ENCODE data around the gene AADAC.
"Not testable (repeated sequence)": the region's sequence is repeated elsewhere in the genome, so short reads cannot be mapped to it uniquely, and the experiment has no call there.

Gene AADAC

DNA sequence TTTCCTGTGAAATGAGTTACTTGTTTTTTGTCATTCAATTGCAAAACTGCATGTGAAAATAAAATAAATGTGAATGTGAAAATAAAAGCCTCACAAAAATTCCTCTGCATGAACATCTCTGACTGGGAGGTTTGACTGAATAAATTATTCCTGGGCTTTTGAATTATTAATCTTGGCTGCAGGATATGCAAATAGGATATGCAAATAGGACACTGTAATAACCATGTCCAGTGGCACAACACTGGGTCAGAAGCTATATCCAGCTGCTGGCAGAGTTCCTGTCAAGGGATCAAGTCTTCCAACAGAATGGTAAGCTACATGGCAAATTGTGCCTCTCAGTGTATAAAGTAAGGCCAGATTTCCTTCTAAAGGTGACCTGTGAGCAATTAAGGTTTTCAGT, 59.5 kb downstream of the AADAC start, which contains the start of gene SUCNR1:
TSS of gene SUCNR1 (plus strand) at position 246 of the 400 bp plus-strand sequence. CDS start 6,250 bp downstream, outside the sequence.
- DNase-seq (ENCODE audit: low read depth in 1 of 2, low spot score in 1 of 2) = peak in 1 of 2 experiments; percentile 77
- Histone ChIP-seq H3K27ac (replicated peaks) (peak within 1 kb of the TSS; percentile 96), H3K27me3 (ENCODE audit: insufficient read depth, poor library complexity, severe bottlenecking) (no peaks in the 10 kb centered on the region), H3K4me3 (replicated peaks; ENCODE audit: insufficient read depth, low read length) (peak within 1 kb of the TSS; percentile 44)
- TF ChIP-seq GABPA (IDR thresholded peaks at IDR 0.05; ENCODE audit: low read depth) (no peak), POLR2AphosphoS5 (IDR thresholded peaks at IDR 0.05; ENCODE audit: low read depth) (peak; percentile 52; the same call in 1 of the 2 replicates), REST (IDR thresholded peaks at IDR 0.05; ENCODE audit: insufficient replicate concordance, low read depth) (no peak), SPI1 (IDR thresholded peaks at IDR 0.05; ENCODE audit: borderline replicate concordance, low read depth) (no peak)
- TF ChIP-seq, protein P1, sequence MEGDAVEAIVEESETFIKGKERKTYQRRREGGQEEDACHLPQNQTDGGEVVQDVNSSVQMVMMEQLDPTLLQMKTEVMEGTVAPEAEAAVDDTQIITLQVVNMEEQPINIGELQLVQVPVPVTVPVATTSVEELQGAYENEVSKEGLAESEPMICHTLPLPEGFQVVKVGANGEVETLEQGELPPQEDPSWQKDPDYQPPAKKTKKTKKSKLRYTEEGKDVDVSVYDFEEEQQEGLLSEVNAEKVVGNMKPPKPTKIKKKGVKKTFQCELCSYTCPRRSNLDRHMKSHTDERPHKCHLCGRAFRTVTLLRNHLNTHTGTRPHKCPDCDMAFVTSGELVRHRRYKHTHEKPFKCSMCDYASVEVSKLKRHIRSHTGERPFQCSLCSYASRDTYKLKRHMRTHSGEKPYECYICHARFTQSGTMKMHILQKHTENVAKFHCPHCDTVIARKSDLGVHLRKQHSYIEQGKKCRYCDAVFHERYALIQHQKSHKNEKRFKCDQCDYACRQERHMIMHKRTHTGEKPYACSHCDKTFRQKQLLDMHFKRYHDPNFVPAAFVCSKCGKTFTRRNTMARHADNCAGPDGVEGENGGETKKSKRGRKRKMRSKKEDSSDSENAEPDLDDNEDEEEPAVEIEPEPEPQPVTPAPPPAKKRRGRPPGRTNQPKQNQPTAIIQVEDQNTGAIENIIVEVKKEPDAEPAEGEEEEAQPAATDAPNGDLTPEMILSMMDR (IDR thresholded peaks at IDR 0.05; ENCODE audit: insufficient read depth, low read length) = no peak

DNA sequence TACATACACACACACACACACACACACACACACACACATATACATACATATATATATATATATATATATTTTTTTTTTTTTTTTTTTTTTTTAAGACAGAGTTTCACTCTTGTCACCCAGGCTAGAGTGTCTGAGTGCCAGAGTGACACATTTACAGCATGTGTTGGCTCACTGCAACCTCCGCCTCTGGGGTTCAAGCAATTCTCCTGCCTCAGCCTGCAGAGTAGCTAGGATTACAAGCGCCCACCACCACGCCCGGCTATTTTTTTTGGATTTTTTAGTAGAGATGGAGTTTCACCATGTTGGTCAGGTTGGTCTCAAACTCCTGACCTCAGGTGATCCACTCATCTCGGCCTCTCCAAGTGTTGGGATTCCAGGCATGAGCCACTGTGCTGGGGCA, 60.2 kb downstream of the AADAC start:
- not testable (repeated sequence) for H3K27me3 ChIP-seq (ENCODE audit: insufficient read depth, poor library complexity, severe bottlenecking)
- Histone ChIP-seq H3K4me3 (replicated peaks; ENCODE audit: insufficient read depth, low read length) (peak overlapping the region; percentile 44), H3K27ac (replicated peaks) (peak overlapping the region; percentile 96)
- peak in 1 of 2 experiments; percentile 81 for DNase-seq (ENCODE audit: low read depth in 1 of 2, low spot score in 1 of 2)
- TF ChIP-seq POLR2AphosphoS5 (IDR thresholded peaks at IDR 0.05; ENCODE audit: low read depth) = peak; percentile 64; the same call in 1 of the 2 replicates

DNA sequence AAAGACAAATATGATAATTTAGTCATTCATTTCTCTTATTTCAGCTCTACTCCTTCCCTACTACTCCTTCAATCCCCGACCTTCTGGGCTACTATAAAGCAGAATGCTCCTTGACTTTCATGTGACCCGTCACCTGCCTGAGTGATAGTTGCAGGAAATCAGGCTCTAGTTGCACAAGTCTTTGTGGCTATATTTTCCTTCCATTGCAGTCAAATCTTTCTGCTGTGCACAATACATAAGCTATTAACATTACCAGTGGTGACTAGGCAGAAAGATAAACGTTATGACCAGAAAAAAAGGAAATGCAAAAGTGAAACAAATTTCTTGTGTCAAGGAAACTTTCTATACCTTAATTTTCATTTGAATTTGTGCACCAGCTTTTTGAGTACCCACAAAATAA, 61.8 kb downstream of the AADAC start:
- Histone ChIP-seq H3K27me3 (ENCODE audit: insufficient read depth, poor library complexity, severe bottlenecking) (no peaks in the 10 kb centered on the region), H3K4me3 (replicated peaks; ENCODE audit: insufficient read depth, low read length) (peak overlapping the region; percentile 44), H3K27ac (replicated peaks) (peak overlapping the region; percentile 96)
- peak; percentile 88 to 93 for DNase-seq (ENCODE audit: low read depth in 1 of 2, low spot score in 1 of 2)
- TF ChIP-seq REST (IDR thresholded peaks at IDR 0.05; ENCODE audit: insufficient replicate concordance, low read depth) = peak; percentile 58
- TF ChIP-seq SPI1 (IDR thresholded peaks at IDR 0.05; ENCODE audit: borderline replicate concordance, low read depth) = peak; percentile 92
- TF ChIP-seq, protein P1 (IDR thresholded peaks at IDR 0.05; ENCODE audit: insufficient read depth, low read length) = no peak
- peak; percentile 99 for TF ChIP-seq POLR2AphosphoS5 (IDR thresholded peaks at IDR 0.05; ENCODE audit: low read depth)
- peak; percentile 34; the same call in 1 of the 2 replicates for TF ChIP-seq GABPA (IDR thresholded peaks at IDR 0.05; ENCODE audit: low read depth)

- Histone ChIP-seq H3K27ac (replicated peaks) (peak overlapping the region; percentile 96), H3K27me3 (ENCODE audit: insufficient read depth, poor library complexity, severe bottlenecking) (no peaks in the 10 kb centered on the region), H3K4me3 (replicated peaks; ENCODE audit: insufficient read depth, low read length) (0 out of 2 replicates have a peak overlapping the region, but pooled peaks have one; percentile 11)
- TF ChIP-seq SPI1 (IDR thresholded peaks at IDR 0.05; ENCODE audit: borderline replicate concordance, low read depth) (no peak), GABPA (IDR thresholded peaks at IDR 0.05; ENCODE audit: low read depth) (no peak), REST (IDR thresholded peaks at IDR 0.05; ENCODE audit: insufficient replicate concordance, low read depth) (no peak), POLR2AphosphoS5 (IDR thresholded peaks at IDR 0.05; ENCODE audit: low read depth) (no peak)
- TF ChIP-seq, protein P1 (IDR thresholded peaks at IDR 0.05; ENCODE audit: insufficient read depth, low read length) = no peak
- no peak for DNase-seq (ENCODE audit: low read depth in 1 of 2, low spot score in 1 of 2)
Measured at GRCh38 chr3:151877269-151877668, 63.4 kb downstream of the AADAC start.

Data from HL-60 (cell line).